ENCODE measurements around the gene GALNTL6.

GRCh38 chr4:172802032-172802431 is 988.8 kb downstream of the GALNTL6 start:
- TF ChIP-seq, protein P1, sequence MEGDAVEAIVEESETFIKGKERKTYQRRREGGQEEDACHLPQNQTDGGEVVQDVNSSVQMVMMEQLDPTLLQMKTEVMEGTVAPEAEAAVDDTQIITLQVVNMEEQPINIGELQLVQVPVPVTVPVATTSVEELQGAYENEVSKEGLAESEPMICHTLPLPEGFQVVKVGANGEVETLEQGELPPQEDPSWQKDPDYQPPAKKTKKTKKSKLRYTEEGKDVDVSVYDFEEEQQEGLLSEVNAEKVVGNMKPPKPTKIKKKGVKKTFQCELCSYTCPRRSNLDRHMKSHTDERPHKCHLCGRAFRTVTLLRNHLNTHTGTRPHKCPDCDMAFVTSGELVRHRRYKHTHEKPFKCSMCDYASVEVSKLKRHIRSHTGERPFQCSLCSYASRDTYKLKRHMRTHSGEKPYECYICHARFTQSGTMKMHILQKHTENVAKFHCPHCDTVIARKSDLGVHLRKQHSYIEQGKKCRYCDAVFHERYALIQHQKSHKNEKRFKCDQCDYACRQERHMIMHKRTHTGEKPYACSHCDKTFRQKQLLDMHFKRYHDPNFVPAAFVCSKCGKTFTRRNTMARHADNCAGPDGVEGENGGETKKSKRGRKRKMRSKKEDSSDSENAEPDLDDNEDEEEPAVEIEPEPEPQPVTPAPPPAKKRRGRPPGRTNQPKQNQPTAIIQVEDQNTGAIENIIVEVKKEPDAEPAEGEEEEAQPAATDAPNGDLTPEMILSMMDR (IDR thresholded peaks at IDR 0.05; ENCODE audit: insufficient read depth, low read length, poor library complexity, severe bottlenecking) = no peak
- no peak for TF ChIP-seq EZH2phosphoT487 (conservative IDR thresholded peaks at IDR 0.05; ENCODE audit: low read length)
